OCI-LY7 (cell line): Measurements from ENCODE around the gene USP35.
"Not testable (repeated sequence)": the region's sequence is repeated elsewhere in the genome, so short reads cannot be mapped to it uniquely, and the experiment has no call there.

Experiments used
- EZH2phosphoT487 ChIP-seq: fragments of 200-600 bp; sonication (generic); IDR thresholded peaks from 2 replicates; pipeline ENCODE4 v1.6.1; 2018; ENCODE audit warnings: low read depth, borderline replicate concordance, mild to moderate bottlenecking, mixed run types, antibody characterized with exemption, low read length, moderate library complexity, mixed read lengths
- TF ChIP-seq, protein P1 (sequence below): fragments of 200-600 bp; sonication (generic); conservative IDR thresholded peaks from 2 replicates; pipeline ENCODE4 v1.5.1; 2014; ENCODE audit warnings: mild to moderate bottlenecking, antibody characterized with exemption, low read length, moderate library complexity, mixed read lengths

DNA sequence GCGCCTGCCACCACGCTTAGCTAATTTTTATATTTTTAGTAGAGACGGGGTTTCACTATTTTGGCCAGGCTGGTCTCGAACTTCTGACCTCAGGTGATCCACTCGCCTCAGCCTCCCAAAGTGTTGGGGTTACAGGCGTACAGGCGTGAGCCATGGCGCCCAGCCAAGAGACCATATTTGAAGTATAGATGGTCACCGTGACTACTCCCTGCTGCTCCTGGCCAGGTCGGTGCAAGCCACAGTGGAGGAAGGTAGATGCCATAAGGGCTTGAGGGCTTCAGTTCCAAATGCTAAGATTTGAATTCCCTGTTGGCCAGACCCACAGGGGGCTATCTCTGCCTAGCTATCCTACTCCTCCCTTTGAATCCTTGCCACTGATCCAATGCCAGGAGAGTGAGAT, 34.0 kb downstream of the USP35 start:
- TF ChIP-seq, protein P1, sequence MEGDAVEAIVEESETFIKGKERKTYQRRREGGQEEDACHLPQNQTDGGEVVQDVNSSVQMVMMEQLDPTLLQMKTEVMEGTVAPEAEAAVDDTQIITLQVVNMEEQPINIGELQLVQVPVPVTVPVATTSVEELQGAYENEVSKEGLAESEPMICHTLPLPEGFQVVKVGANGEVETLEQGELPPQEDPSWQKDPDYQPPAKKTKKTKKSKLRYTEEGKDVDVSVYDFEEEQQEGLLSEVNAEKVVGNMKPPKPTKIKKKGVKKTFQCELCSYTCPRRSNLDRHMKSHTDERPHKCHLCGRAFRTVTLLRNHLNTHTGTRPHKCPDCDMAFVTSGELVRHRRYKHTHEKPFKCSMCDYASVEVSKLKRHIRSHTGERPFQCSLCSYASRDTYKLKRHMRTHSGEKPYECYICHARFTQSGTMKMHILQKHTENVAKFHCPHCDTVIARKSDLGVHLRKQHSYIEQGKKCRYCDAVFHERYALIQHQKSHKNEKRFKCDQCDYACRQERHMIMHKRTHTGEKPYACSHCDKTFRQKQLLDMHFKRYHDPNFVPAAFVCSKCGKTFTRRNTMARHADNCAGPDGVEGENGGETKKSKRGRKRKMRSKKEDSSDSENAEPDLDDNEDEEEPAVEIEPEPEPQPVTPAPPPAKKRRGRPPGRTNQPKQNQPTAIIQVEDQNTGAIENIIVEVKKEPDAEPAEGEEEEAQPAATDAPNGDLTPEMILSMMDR, result not testable (repeated sequence)
- not testable (repeated sequence) for TF ChIP-seq EZH2phosphoT487
